Esophagus muscularis mucosa (tissue), 4 donors: Measurements from ENCODE around the gene CROCC.

ENCODE experiments used
- CTCF ChIP-seq, 3 experiments: fragments of 200-600 bp in 2 of 3; fragments of 450-650 bp in 1 of 3; sonication (generic) in 2 of 3; IDR thresholded peaks; one replicate each; pipeline ENCODE4 v1.5.1; 2017 to 2019; ENCODE audit warnings: antibody characterized with exemption in 3 of 3, mild to moderate bottlenecking in 2 of 3, moderate library complexity in 1 of 3
- EP300 ChIP-seq: sonication (generic); formaldehyde crosslinking; IDR thresholded peaks from one replicate; pipeline ENCODE4 v1.6.1; 2017; ENCODE audit warnings: antibody characterized with exemption
- POLR2A ChIP-seq: fragments of 450-650 bp; IDR thresholded peaks from one replicate; pipeline ENCODE4 v1.6.1; 2017; ENCODE audit warnings: antibody characterized with exemption, moderate library complexity, mild to moderate bottlenecking, low read depth
- POLR2AphosphoS5 ChIP-seq, 2 donors: sonication (generic); formaldehyde crosslinking; IDR thresholded peaks; one replicate each; pipeline ENCODE4 v1.6.1; 2017; ENCODE audit warnings: antibody characterized with exemption in 2 of 2

GRCh38 chr1:17009706-17010105, 88.0 kb downstream of the CROCC start:
- no peak for TF ChIP-seq CTCF (IDR thresholded peaks at IDR 0.05)
- TF ChIP-seq POLR2A, result no peak
- TF ChIP-seq EP300, result no peak
- no peak for TF ChIP-seq POLR2AphosphoS5 (IDR thresholded peaks at IDR 0.05)
